HG03139 (cell line): ENCODE data around the gene TMEM269.

Experiments used
- ATAC-seq: cut with Tn5 transposase; IDR thresholded peaks from one replicate; pipeline ENCODE4 v1.9.1; 2021; ENCODE audit not compliant: unreplicated experiment

The TMEM269 gene, protein sequence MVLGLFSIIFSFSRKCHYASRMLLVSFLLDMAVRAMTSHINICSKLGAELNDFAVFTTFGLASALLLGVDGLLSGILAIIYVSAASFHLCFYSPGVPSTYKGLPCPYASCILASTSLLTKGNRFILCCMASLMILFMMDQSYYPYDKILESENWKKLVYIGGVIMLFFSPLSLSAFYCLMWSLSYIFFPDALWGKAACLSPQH

DNA sequence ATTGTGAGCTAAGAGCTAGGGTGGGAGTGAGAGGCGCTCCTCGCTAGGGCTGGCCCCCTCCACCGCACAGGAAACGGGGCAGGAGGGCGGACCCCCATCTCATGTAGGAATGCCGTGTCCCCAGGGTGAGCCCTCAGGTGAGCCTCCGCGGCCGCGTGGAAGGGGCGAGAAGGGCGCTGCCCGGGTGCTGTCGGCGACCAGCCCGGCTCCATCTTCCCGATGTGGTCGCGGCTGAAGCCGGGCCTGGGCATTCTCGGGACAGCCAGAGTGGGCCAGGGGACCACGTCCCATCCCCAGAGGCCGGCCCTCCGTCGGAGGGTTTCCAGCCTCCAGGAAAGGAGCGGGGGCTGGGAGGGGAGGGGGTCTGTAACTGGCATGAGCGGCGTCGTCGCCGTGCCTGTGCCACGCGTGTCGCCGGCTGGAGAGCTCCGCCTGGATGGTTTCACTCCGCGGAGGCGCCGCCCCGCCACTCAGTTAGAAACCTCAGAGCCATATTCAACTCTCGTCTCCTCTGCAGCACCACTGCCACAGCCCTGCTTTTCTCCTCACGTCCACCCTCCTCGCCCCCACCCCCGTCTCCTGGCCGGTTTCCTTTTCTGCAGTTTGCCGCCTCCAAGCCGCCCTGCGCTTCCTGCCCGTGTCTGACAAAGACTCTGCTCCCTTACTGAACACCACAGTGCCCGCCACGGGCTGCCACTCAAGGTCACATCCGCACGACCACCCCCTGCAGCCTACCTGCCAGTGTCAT is at the start of gene TMEM269:
Gene TMEM269 (plus strand): TSS at position 46 of the 748 bp plus-strand sequence. CDS start 4,903 bp downstream, outside the sequence.
- ATAC-seq: no peak

GRCh38 chr1:42735056-42735455 is 49.7 kb upstream of the TMEM269 start:
- no peak for ATAC-seq

- no peak for ATAC-seq
Observed at GRCh38 chr1:42735477-42736105, 49.2 kb upstream of the TMEM269 start.

- ATAC-seq: no peak
Observed at GRCh38 chr1:42736152-42736551, 48.6 kb upstream of the TMEM269 start.

DNA sequence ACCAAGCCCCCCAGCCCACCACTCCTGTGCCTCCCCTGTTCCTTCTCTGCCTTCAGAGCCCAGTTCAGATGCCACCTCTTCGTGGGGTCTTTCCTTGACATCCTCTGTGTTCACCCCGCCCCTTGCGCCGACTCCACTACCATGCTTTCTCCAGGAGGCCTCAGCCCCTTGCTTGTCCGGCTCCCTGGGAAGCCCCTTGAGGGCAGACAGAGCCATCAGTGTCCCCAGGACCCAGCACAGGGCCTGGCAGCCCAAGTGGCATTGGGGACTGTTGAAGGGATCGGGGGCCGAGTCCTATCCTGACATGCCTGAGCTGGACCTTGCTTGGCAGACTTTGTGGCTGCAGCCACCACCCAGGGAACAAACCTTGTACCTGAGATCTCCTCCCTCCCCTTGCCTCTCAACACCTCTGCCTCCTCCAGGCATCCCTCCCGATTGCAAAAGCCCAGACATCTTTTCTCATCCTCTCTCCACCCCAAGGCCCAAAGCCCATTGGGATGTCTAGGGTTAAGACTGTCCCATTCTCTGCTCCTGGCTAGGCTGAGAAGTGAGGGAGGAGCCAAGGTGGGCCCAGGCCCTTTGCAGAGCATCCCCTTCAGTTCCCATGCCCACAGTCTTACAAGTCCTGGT is 48.1 kb upstream of the TMEM269 start:
- no peak for ATAC-seq

DNA sequence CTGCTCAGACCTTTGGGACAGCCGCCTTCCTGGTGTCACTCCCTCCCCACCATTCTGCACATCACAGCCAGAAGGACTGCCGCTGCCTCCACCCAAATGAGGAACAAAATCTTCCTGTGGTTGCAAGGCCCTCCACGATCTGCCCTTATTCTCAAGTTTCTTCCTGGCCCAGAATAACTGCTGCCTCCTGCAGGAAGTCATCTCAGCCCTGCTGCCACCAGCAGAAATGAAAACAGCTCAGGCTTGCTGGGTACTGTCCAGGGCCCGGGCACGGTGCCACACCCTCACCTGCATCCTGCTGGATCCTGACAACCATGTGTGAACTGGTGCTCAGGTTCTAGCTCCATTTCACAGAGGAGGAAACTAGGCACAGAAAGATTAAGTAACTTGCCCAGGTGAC is 47.5 kb upstream of the TMEM269 start:
- no peak for ATAC-seq

DNA sequence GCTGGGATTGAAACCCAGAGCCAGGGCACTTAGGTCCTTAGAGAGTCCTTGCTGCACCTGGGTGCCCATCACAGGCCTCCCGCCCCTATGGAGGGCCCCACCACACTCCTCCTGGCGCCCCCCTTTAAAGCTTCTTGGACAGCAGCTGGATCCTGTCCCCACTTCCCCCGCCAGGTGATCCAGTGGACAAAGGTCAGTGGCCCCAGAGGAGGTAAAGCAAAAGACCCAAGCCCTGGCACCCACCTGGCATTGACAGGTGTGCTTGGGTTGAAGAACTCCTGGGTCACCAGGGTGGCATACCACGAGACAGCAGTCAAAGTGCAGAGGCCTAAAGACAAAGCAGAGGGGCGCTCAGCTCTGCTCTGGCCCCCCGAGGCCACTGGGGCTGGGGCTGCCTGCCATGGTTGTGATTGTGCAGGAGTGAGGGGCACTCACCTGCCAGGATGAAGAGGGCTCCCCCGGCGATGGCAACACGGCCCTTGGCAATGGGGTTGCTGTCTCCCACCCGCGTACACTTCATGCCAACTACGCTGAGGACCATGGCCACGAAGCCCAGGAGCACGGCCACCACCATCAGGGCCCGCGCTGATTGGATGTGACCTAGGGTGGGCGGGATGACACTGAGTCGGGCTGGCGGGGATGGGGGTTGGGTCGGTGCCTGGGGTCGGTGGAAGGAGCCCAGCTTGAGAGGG is 46.7 kb upstream of the TMEM269 start:
- ATAC-seq: no peak

DNA sequence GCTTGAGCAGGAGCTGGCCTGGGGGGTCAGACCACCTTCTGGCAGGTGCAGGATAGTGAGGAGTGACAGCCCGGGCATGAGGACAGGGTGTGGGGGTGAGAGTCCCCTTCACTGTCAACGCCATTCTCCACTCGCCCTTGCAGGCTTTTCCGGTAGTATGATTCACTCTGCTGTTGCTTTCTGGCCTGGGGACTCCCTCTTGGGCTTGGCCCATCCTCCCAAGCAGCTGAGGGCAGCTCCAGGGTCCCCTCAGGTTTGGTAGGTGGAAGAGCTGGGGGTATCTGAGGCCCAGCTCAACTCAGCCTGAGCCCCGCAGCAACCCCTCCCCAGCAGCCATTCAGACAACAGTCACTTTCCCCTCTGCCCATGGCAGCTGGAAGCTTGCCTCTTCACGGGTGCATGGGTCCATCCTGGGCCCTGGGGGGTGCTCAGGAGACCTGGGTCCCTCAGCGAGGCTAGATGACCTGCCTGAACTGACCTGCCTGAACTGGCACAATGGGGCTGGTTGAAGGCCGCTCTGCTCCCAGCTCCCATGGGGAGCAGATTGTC is 46.0 kb upstream of the TMEM269 start:
- no peak for ATAC-seq

DNA sequence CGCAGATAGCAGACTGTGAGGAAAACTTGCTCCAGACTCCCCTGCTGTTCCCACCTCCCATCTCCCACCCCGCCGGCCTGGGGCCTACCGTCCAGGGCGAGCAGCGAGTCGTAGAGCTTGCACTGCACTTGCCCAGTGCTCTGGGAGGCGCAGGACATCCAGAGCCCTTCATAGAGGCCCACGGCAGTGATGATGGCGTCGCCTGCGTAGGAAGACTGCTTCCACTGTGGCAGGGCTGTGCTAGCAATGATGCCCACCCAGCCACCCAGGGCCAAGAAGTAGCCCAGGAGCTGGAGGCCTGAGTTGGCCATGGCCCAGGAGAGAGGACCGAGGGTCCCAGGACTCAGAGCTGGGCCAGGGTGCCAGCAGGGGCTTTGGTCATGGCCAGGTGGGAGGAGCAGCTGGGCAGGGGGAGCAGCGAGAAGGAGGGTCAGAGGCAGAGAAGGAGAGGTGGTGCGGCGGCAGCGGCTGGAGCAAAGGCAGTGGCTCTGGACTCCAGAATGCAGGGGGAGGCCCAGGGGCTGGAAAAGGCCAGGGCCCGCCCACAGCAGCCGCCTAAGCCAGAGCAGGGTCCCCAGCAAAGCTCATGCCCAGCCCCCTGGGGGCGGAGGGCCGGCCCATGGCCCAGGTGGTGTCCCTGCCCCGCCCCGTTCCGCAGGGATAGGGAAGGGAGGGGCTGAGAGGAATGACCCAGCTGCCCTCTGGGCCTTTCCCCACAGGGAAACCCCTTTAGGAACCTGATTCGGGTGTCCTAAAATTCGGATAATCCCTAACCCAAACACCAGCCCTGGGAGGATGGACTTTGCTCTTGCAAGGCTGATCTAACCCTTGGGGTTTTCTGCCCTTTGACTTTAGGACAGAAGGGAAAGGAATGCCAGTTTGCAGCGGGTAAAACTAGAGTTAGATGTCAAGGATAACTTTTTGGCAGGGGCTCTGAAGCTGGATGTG is 44.8 kb upstream of the TMEM269 start, which contains the start of gene CLDN19:
Gene CLDN19 (minus strand): TSS at position 484 of the 948 bp plus-strand sequence. CDS start 173 bp downstream, at position 311.
- ATAC-seq: no peak

DNA sequence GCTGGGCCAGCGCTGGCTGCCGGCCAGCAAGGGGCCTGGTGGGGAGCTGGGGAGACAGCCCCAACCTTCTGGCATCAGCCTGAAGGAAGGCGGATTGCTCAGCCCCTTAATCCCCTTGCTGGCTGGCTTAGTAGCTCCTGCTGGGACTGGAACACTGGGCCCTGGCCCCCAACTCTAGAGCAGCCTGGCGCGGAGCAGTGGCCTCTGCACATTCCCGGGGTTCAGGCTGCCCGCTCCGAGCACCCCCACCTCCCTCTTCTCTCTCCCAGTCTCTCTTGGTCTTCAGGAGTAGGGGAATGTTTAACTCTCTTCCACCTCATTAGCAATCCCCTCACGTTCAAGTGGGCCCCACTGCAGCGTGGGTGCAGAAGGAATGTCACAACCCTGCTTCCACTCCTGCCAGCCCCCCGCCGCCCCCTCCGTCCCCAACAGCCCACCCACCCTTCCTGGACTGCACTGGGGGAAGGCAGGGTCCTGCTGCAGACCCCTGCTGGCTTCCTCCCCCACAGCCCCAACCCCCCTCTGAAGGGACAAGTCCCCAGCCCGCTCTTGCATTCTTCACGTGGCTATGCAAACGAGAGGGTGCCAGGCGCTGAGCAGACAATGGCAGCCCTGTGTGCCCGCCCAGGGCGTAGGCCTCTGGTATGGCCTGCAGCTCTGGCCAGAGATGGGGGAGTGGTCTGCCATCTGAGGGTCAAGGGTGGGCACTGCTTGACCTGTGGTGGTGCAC is 43.8 kb upstream of the TMEM269 start:
- ATAC-seq: no peak

DNA sequence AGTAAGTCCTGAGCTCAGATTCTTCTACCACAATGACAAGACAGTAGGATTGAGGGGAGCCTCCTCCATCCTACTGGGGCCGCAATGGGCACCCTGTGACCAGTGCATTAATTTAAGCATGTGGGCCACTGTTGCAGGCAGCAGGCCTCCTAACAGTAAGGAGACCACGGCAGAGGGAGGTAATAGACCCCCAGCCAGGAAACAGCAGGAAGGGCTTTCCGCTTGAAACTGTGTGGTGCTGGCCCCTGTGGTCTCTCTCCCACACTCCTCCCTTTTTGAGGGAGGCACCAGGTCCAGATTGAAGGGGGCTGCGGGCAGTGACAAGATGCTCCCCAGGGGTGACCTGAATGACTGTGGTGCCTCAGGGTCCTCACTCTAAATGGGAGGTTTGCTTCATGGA is 43.1 kb upstream of the TMEM269 start:
- ATAC-seq: no peak

- no peak for ATAC-seq
Observed at GRCh38 chr1:42742141-42742540, 42.6 kb upstream of the TMEM269 start.

GRCh38 chr1:42742617-42743316 is 42.0 kb upstream of the TMEM269 start:
- ATAC-seq: no peak

DNA sequence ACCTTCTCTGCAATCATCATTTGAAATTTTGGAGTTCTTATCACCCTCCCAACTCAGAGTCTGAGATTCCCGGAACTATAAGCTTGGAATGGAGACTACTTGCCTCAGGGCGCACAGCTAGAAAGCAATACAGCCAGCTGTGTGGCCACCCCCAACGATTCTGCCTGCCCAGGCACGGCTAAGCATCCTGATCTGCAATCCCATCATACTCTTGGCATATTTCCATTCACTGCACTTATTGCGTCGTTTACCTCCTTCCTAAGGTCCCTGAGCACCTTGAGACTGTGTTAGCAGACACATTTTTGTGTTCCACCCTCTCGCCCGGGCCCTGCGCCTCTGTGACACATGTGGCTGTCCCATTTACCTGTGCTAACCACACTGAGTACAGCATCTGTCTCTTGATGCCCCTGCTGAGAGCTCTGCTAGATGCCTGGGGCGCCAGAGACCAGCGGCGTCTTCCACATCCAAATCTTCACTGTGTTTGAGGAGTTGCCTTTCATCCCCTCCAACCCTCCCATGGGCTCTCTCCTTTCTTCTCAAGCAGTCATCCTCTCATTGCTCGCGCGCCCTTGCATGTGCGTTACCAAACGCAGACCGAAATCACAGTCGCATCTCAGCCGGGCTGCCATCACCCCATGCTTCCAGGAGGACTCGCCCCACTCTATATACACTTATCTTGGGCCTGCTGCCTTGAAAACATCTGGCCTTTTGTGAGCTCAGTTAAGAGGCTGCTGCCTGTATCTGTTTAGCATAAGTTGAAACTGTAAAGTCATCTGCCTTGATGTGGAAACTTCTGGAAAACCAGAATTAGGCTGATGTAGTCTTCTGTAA is 41.3 kb upstream of the TMEM269 start:
- ATAC-seq: no peak

- ATAC-seq: no peak
Observed at GRCh38 chr1:42744148-42744413, 40.7 kb upstream of the TMEM269 start.

DNA sequence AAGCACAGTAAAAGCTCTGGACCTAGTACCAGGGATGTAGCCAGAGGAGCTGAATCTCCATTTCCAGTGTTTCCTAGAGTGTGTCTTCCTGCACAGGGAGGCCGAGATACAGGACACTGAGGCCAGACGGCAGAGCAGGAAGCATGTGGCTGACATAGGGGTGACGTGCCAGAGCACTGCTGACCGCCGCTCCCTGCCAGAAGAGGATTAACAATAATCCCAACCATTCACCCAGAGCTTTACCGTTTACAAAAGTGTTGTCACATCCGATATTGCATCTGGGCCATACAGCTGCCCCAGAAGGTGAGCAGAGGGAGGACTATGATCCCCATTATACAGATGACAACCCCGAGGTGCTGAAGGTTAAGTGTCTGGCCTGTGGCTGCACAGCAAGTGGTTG is 38.9 kb upstream of the TMEM269 start:
- no peak for ATAC-seq

DNA sequence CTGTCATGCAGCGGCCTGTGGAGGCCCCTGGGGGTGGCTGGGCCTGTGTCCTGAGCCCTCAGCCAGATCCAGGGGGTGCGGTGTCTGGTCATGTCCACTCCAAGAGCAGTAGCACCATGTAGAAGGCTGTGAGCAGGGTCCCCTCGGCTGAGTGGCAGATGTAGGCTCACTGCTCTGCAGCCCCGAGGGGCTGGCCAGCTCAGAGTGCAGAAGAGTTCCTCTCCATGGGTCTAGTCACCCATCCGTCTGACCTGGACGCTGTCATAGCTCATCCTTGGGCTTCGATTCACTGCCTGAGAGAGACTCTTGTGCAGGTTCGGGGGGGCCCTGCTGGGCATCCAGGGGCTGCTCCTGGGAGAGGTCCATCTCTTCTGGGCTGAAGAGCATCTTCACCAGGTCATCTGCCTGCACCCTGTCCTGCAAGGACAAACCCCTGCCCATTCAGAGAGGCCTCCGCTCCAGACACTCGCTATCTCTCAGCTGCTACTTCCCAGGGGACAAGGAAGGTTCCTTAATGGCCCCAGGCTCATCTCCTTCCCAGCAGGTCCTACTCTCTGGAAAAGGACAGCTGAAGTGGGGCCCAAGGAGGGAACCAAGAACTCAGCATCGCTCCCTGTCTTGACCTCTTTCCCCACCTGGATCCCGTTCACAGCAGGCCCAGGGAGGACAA is 38.2 kb upstream of the TMEM269 start:
- ATAC-seq: no peak
